Keratinocyte (primary cell): ENCODE data around the gene ACTR5. TPM values are rescaled to one million over a fixed set of nuclear protein-coding genes. Genes with fewer than 3 reads are reported as not detected.

Source experiments
- DNase-seq: peaks from one replicate; pipeline ENCODE4 v3.0.0-alpha.2; 2011; ENCODE audit warnings: low read depth, missing footprints, low spot score
- FAIRE-seq: peaks from 2 replicates; lab custom pipeline; 2011; peaks lifted over from hg19 to GRCh38; lab: Jason Lieb, UNC
- H2AFZ ChIP-seq: 2 replicates; pipeline ENCODE4 v1.6.0; 2012; ENCODE audit warnings: low read length, control low read depth, inconsistent platforms; ENCODE audit not compliant: control insufficient read depth
- H3K27ac ChIP-seq: 2 replicates; pipeline ENCODE4 v1.5.1; 2011; ENCODE audit warnings: low read length; ENCODE audit not compliant: control insufficient read depth, insufficient read depth
- H3K27me3 ChIP-seq: 3 replicates; pipeline ENCODE4 v1.6.0; 2011; ENCODE audit warnings: low read length; ENCODE audit not compliant: control insufficient read depth, insufficient read depth; ENCODE audit errors: extremely low read depth
- H3K36me3 ChIP-seq, 2 experiments: 2 replicates in 1 of 2; 3 replicates in 1 of 2; pipeline ENCODE4 v1.5.1; 2011; ENCODE audit warnings: low read length in 2 of 2, mild to moderate bottlenecking in 1 of 2; ENCODE audit not compliant: control insufficient read depth in 2 of 2, insufficient read depth in 2 of 2; ENCODE audit errors: extremely low read depth in 1 of 2
- H3K4me1 ChIP-seq: 3 replicates; pipeline ENCODE4 v1.5.1; 2011; ENCODE audit warnings: low read length; ENCODE audit not compliant: control insufficient read depth, insufficient read depth; ENCODE audit errors: extremely low read depth
- H3K4me2 ChIP-seq: 3 replicates; pipeline ENCODE4 v1.6.0; 2011; ENCODE audit warnings: low read depth, low read length; ENCODE audit not compliant: control insufficient read depth, insufficient read depth; ENCODE audit errors: extremely low read depth
- H3K4me3 ChIP-seq, 3 experiments: fragments of 200-600 bp in 1 of 3; sonication (generic) in 1 of 3; 2 replicates in 2 of 3; 3 replicates in 1 of 3; pipeline ENCODE4 v1.5.1; 2011 to 2016; ENCODE audit warnings: low read length in 3 of 3, mild to moderate bottlenecking in 3 of 3, control low read depth in 2 of 3, inconsistent platforms in 1 of 3, low read depth in 1 of 3, mixed read lengths in 1 of 3, mixed run types in 1 of 3, moderate library complexity in 1 of 3; ENCODE audit not compliant: control insufficient read depth in 2 of 3, insufficient read depth in 2 of 3; ENCODE audit errors: extremely low read depth in 1 of 3
- H3K79me2 ChIP-seq: 2 replicates; pipeline ENCODE4 v1.6.0; 2012; ENCODE audit warnings: low read length; ENCODE audit not compliant: control insufficient read depth, insufficient read depth
- H3K9ac ChIP-seq: 3 replicates; pipeline ENCODE4 v1.6.0; 2011; ENCODE audit warnings: low read length; ENCODE audit not compliant: control insufficient read depth, insufficient read depth; ENCODE audit errors: extremely low read depth
- H3K9me1 ChIP-seq: 3 replicates; pipeline ENCODE4 v1.6.0; 2011; ENCODE audit warnings: low read length; ENCODE audit not compliant: control insufficient read depth, insufficient read depth; ENCODE audit errors: extremely low read depth
- H3K9me3 ChIP-seq: 2 replicates; pipeline ENCODE4 v1.5.1; 2012; ENCODE audit warnings: low read depth, low read length; ENCODE audit not compliant: control insufficient read depth
- H4K20me1 ChIP-seq: 3 replicates; pipeline ENCODE4 v1.6.0; 2011; ENCODE audit warnings: low read length; ENCODE audit not compliant: control insufficient read depth, insufficient read depth; ENCODE audit errors: extremely low read depth
- CTCF ChIP-seq, 3 experiments: IDR thresholded peaks in 1 of 3; conservative IDR thresholded peaks in 1 of 3; optimal IDR thresholded peaks in 1 of 3; 2 replicates in 2 of 3; 3 replicates in 1 of 3; pipeline versions ENCODE3 to v1.5.1; 2011; ENCODE audit warnings: low read length in 3 of 3, mild to moderate bottlenecking in 3 of 3, moderate library complexity in 2 of 3, control low read depth in 1 of 3, inconsistent platforms in 1 of 3; ENCODE audit not compliant: insufficient read depth in 2 of 3; ENCODE audit errors: extremely low read depth in 1 of 3
- EZH2 ChIP-seq: IDR thresholded peaks from one replicate; pipeline ENCODE4 v1.6.1; 2012; ENCODE audit warnings: inconsistent platforms, mild to moderate bottlenecking, low read length, moderate library complexity
- dilution Hi-C: fragments of 300-500 bp; cut with MboI; formaldehyde crosslinking; loops from one replicate; pipeline ENCODE4 v1.7.0; 2020; ENCODE audit warnings: low sequenced_read_pairs; ENCODE audit not compliant: extremely low pct_ligation_motif_present
- polyA plus RNA-seq, 5 experiments: library from polyadenylated mRNA; depleted of rRNA in 3 of 5; stranded (reverse) in 3 of 5; stranded (forward) in 1 of 5; unstranded in 1 of 5; fragments of >200 nt; gene quantifications; 1 replicate in 1 of 5; 2 replicates in 3 of 5; 3 replicates in 1 of 5; pipeline versions ENCODE4 v1.2.1 to v1.2.3, GENCODE V29; 2011 to 2012; ENCODE audit warnings: missing spikeins in 2 of 5, low read depth in 1 of 5, low replicate concordance in 1 of 5

The ACTR5 gene
- polyA plus RNA-seq, 1 donor (not counting 4 experiments of a cell fraction or from before 2014, with no cell fraction given): 9.7 TPM

DNA sequence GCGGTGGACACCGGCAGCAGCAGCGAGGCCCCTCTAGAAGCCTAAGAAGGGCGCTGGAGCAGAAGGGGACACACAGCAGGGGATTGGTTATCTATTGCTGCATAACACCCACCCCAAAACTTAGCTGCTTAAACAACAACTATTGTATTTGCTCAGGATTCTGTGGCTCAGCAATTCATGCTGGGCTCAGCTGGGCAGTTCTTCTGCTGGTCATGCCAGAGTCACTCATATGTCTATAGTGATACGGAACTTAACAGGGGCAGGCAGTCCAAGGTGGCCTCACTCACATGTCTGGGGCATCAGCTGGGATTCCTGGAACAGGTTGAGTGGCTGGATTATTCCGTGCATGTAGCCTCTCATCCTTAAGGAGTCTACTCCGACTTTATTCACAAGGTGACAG is 39.6 kb downstream of the ACTR5 start:
- no peaks in the 10 kb centered on the region for H3K9me1 ChIP-seq
- H3K4me1 ChIP-seq: peaks cover 7% of the 10 kb centered on the region
- no peak overlapping the region for H3K27ac ChIP-seq
- H3K79me2 ChIP-seq: no peaks in the 10 kb centered on the region
- no peak overlapping the region for H3K9ac ChIP-seq
- no peak overlapping the region for H2AFZ ChIP-seq
- no peak for FAIRE-seq
- no peaks in the 10 kb centered on the region for H3K9me3 ChIP-seq
- no peaks in the 10 kb centered on the region for H3K36me3 ChIP-seq
- no peak overlapping the region for H3K4me3 ChIP-seq
- TF ChIP-seq CTCF (optimal IDR thresholded peaks at IDR 0.05 in 1 of 3, IDR thresholded peaks at IDR 0.05 in 1 of 3, conservative IDR thresholded peaks at IDR 0.05 in 1 of 3; ENCODE audit: extremely low read depth in 1 of 3, insufficient read depth in 2 of 3, low read length in 3 of 3): no peak
- no peak for TF ChIP-seq EZH2
- no peak overlapping the region for H3K4me2 ChIP-seq
- H3K27me3 ChIP-seq: no peaks in the 10 kb centered on the region
- no peak for DNase-seq
- H4K20me1 ChIP-seq: no peaks in the 10 kb centered on the region
- dilution Hi-C loops: no loop called here

GRCh38 chr20:38789503-38790199 is 41.4 kb downstream of the ACTR5 start:
- H3K4me1 ChIP-seq: peaks cover 7% of the 10 kb centered on the region
- no peak for FAIRE-seq
- H2AFZ ChIP-seq: peak overlapping the region; percentile 48
- H3K27ac ChIP-seq: peak overlapping the region; percentile 84
- dilution Hi-C loops: no loop called here
- no peaks in the 10 kb centered on the region for H3K9me1 ChIP-seq
- H3K79me2 ChIP-seq: no peaks in the 10 kb centered on the region
- no peaks in the 10 kb centered on the region for H4K20me1 ChIP-seq
- H3K4me3 ChIP-seq: no peak overlapping the region
- TF ChIP-seq EZH2: no peak
- no peak for TF ChIP-seq CTCF (optimal IDR thresholded peaks at IDR 0.05 in 1 of 3, IDR thresholded peaks at IDR 0.05 in 1 of 3, conservative IDR thresholded peaks at IDR 0.05 in 1 of 3; ENCODE audit: extremely low read depth in 1 of 3, insufficient read depth in 2 of 3, low read length in 3 of 3)
- peak; percentile 58 for DNase-seq
- no peaks in the 10 kb centered on the region for H3K36me3 ChIP-seq
- peak overlapping the region; percentile 65 for H3K4me2 ChIP-seq
- no peaks in the 10 kb centered on the region for H3K9me3 ChIP-seq
- no peaks in the 10 kb centered on the region for H3K27me3 ChIP-seq
- peak overlapping the region; percentile 55 for H3K9ac ChIP-seq
